Stimulated activated naive CD4-positive, alpha-beta T cell treated with Interleukin-2 at 50 U/mL for 16 hours (primary cell): ENCODE measurements around the gene NOD2.

ENCODE experiments used
- DNase-seq: peaks from one replicate; lab custom pipeline; 2025; lab: John Stamatoyannopoulos, UW

NOD2 gene

DNA sequence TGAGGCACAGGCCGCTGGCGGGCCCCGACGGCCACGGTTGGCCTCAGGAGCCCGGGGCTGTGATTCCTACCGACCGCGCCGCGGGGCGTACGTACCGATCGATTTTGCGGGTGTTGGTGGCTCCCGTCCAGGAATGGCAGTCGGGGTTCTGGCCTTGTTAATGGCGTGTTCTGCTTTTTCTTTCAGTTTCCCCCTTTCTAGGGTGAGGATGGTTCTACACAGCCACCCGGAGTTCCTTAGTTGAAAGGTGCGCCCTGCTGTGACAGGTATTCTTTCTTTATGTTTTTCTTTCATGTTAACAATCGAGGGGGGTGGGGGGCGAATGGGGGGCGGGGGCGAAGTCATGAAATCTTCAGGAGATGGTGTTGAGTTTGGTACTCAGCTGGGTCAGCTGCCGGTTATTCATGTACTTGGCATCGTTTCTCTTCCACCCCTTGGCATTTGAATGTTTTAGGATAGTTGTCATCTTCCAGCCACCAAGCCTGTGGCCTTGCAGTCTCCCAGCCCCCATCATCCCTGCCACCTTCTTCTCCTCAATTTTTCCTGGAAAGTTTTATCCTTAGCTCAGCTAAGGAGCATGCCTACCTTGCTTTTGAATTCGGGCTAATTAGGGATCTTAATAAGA is 49.3 kb downstream of the NOD2 start:
- peak; percentile 46 for DNase-seq

DNA sequence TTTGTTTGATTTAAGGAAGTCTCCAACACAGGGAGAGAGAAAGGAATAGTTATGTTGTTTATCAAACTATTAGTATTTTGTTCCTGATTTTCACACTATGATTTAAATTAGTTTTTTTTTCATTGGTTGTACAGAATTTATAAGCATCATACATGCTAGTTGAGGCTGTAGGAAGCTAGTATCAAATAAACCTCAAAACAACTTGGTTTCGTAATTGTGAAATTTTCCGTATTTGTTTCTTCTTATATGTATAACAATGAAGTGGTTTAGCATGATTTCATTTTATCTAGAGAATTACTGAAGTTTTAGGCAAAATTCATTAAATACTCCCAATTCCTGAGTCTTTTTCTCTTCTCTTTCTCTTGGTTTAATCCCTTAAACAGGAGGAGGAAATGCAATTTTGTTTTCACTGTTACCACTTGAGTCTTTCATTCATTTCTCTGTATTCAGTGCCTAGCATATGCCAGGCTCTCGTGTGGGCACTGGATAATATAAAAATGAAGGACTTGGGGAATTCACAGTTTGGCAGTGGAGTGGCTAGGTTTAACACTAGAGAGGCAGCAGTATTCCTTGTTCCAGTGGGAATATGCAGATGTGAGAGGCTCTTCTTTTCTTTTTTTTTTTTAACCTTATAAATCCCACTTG is 50.3 kb downstream of the NOD2 start:
- DNase-seq = no peak

DNA sequence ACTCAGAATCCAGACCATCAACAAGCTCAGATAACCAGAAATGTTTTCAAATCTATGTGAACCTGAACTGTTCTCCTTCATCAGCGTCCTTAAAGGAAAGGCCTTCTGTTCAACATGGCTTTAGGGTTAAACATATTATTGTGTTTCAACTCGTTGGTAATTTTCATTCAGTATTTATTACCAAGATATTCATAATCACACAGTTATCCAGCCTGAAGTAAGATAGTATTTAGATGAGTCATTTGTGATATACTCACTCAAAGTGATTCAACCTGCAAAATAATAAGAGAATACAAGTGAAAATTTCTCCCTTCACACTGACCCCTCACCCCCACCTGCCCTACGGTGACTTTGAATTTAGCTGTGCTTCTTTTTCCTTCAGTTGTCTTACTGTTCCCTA is 51.5 kb downstream of the NOD2 start:
- DNase-seq = no peak

- DNase-seq = no peak
These were observed 52.5 kb downstream of the NOD2 start for GRCh38 chr16:50745940-50746339.

GRCh38 chr16:50747207-50747956 is 54.0 kb downstream of the NOD2 start:
- no peak for DNase-seq

- DNase-seq = no peak
These were observed 58.1 kb downstream of the NOD2 start for GRCh38 chr16:50751528-50751927.

- no peak for DNase-seq
These were observed 59.2 kb downstream of the NOD2 start for GRCh38 chr16:50752471-50753235.

GRCh38 chr16:50756473-50756872 is 63.1 kb downstream of the NOD2 start:
- DNase-seq = no peak

- no peak for DNase-seq
These were observed 67.9 kb downstream of the NOD2 start for GRCh38 chr16:50761267-50761666.

- DNase-seq = no peak
These were observed 68.8 kb downstream of the NOD2 start for GRCh38 chr16:50762241-50762640.

- no peak for DNase-seq
These were observed 69.8 kb downstream of the NOD2 start for GRCh38 chr16:50763211-50763610.

GRCh38 chr16:50765260-50765659 is 71.9 kb downstream of the NOD2 start:
- DNase-seq = no peak

DNA sequence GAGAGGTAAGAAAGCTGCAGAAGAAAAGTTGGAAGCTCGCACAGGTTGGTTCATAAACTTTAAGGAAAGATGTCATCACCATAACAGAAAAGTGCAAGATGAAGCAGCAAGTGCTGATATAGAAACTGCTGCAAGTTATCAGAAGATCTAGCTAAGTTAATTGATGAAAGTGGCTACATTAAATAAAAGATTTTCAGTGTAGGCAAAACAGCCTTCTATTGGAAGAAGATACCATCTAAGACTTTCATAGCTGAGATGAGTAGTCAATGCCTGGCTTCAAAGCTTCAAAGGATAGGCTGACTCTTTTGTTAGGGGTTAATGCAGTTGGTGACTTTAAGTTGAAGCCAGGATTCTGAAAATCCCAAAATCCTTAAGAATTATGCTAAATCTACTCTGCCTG is 72.5 kb downstream of the NOD2 start:
- DNase-seq = no peak

GRCh38 chr16:50767197-50767596 is 73.8 kb downstream of the NOD2 start:
- no peak for DNase-seq

DNA sequence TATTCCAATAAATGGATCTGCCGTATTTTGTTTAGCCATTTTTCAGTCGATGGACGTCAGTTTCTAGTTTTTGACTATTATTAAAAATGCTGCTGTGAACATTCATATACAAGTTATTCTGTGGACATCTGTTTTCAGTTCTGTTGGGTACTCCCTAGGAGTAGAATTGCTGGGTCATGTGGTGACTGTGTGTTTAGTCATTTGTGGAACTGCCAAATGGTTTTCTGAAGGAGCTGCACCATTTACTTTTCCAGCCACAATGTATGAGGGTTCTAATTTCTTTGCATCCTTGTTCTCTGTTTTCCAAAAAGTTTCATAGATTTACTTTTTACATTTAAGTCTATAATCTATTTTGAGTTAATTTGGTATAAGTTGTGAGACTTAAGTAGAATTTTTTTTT is 78.0 kb downstream of the NOD2 start:
- no peak for DNase-seq

GRCh38 chr16:50774405-50774804 is 81.0 kb downstream of the NOD2 start:
- no peak for DNase-seq

DNA sequence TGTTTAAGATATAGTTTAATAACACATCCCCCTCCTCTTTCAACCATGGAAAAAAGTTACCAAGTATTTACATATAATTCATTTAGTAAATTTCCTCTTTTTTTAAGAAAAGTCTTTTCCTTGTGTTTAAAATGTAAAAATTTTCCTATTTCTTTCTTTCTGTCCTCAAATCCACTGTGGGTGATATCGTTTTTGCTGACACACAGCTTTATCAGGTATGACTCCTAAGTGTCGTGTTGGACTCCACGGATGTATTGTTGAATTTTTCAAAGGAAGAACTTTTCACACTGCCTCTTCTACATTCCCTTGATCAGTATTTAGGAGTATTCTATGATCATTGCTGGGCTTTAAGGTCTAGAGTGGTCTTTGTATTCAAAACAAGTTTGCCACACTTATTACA is 81.6 kb downstream of the NOD2 start:
- no peak for DNase-seq

GRCh38 chr16:50776037-50776436 is 82.6 kb downstream of the NOD2 start:
- no peak for DNase-seq

DNA sequence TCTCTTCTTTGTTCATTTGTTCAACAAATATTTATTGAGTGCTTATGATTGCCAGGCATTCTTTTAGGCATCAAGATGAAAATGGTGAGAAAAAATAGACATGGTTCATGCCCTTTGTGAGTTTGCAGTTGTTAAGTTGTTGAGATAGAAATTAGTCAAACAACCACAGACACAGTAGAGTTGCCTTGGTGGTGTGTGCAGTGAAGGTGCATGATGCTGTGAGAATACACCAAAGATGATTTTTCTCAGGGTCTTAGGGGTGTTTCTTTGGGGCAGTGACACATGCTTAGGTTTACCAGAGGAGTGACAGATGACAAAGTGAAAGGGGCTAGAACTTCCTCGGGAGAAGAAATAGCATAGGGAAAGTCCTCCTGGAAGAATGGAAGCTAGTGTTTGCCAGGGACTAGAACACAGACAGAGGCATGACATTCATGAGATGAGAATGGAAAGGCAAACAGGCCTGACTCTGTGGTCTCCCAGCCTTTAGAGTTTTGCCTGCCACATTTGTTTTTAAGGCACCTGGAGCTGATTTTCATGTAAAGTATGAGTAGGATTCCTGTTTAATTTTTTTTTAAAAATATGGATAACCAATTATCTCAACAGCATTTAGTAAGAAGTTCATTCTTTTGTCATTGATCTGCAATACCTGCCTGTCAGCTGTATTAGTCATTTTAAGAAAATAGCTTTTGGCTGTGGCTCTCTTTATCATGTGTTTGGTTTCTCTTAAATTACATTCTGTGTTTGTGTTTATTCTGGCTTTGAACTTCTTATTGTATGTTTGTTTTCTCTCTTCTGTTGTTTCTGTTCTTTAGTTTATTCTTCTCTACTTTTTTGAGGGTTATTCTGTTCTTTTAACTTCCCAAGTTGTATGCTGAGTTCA is 85.1 kb downstream of the NOD2 start:
- DNase-seq = no peak

DNA sequence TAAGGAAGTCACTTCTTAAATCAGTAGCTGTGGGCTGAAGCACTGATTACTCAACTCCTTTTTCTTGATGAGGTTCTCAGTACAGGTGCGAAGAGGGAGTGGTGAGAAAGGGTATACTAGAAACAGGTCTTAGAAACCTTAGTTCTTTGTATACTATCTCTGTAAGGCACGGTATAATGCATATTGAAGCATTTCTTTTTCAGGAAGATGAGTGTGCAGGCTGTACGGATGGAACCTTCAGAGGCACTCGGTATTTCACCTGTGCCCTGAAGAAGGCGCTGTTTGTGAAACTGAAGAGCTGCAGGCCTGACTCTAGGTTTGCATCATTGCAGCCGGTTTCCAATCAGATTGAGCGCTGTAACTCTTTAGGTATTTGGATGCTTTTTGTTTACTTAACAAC is 87.6 kb downstream of the NOD2 start:
- no peak for DNase-seq

DNA sequence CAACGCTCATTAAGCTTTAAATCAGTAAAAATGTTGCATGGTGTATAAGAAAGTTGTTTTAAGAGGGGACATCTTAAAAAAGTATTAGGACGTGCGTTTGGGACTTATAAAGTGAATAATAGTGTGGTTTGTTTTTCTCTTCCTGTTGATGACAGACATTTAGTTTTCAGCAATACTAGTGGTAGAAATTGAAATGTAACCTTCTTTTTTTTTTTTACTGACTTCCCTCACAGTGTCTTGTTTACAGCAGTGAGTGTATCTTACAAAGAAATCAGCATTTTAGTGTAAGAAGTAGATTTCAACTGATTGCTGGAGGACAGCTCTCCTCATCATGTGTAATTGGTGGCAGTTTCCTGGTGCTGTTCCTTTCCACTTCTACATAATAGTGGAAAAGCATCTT is 88.1 kb downstream of the NOD2 start:
- no peak for DNase-seq
